Stimulated activated CD8-positive, alpha-beta memory T cell treated with anti-CD3 and anti-CD28 coated beads, Interleukin-7, amount 100 ng/mL, for 1 hour (primary cell): ENCODE measurements around the gene FGF12.

Experiments
- DNase-seq, 2 donors: peaks; one replicate each; pipeline ENCODE4 v3.0.0-alpha.2; 2020; ENCODE audit warnings: low read depth in 2 of 2

FGF12 gene

GRCh38 chr3:192188218-192188835, 539.0 kb downstream of the FGF12 start:
- DNase-seq: no peak

GRCh38 chr3:192187485-192188051, 539.8 kb downstream of the FGF12 start:
- no peak for DNase-seq

DNA sequence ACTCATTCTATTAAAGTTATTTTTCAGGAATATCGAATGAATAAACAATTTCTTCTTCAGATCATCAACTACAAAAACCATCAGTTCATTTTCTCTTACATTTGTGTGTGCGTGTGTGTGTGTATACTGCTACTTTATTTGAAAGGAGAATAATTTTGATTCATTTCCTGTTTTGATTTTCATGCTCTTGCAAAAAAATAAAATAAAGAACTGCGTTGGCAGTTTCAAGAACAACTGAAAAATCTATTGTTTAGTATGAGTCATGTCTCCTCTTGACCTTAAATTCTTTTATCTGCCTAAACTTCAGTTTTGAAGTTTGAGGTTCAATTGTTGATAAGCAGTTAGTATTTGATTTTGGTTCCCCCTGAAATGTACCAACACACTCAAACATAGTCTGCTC, 540.8 kb downstream of the FGF12 start:
- no peak for DNase-seq

GRCh38 chr3:192186045-192186444, 541.3 kb downstream of the FGF12 start:
- DNase-seq: no peak

DNA sequence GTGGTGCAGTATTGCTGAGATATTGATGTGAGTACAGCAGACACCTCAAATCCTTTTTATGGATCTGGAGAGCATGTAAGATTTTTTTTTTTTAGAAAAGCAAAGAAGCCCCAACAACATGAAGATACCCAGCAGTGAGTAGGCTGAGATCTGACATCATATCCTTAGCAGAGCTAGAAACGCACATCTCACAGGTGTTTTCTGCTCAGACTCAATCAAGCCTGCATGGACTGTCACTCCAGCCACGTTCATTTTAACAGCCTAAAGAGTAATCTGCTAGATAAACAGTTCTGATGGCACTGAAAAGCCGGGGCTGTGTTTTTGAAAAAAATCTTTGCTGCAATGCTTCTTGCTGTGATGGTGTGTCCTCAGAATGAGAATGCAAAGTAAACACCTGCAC, 544.2 kb downstream of the FGF12 start:
- DNase-seq: no peak

DNA sequence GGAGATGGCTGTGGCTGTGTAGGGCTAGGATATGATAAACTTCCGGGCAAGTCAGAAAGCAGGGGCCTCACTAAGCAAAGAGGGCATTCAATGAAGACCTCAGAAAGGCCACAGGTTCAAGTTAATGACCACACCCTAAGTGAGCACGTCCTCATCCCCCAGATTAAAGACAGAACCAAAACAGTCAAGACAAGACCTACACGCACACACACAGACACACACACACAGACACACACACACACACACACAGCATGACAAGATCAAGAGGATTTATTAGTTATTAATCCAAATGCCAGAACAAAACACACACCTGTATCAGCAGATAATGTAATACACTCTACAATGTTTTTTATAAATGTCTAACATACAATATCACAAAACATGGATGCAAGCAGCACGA, 546.2 kb downstream of the FGF12 start:
- no peak for DNase-seq

DNA sequence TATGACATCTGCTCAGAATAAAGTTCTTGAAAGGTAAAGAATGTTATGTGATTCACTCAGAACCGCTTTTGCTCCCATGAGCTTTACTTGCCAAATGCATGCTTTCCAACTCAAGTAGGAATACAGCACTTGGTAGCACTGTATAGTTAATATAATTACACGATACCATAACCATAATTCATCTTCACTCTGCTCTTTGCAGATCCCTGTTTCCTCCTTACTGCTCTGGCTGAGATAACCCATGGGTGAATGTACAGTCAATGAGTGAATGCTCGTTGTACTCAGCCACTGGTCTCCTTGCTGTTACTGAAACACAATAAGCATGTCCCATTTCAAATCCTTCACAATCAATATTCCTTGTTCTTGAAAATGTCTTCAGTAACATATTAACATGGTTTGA, 550.0 kb downstream of the FGF12 start:
- no peak for DNase-seq

DNA sequence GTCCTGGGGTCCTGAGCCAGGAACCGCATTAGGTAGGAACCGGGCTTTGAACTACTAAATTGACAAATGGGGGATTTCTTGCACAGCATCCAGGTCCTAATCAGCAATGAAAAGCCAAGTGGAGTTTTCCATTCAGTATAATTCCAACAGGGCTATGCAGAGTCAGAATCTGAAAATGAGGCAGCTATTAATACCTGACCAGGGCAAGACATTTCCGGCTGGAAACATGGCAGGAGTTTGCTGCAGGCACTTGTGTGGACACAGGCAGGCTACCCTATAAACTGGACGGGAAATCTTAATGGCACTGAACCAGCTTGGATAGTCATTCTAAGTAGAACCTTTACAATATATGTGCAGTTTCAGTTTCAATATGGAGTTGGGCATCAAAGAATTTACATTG, 553.1 kb downstream of the FGF12 start:
- DNase-seq: no peak

- no peak for DNase-seq
Measured at GRCh38 chr3:192171213-192171612, 556.1 kb downstream of the FGF12 start.

GRCh38 chr3:192170659-192171058, 556.7 kb downstream of the FGF12 start:
- no peak for DNase-seq

DNA sequence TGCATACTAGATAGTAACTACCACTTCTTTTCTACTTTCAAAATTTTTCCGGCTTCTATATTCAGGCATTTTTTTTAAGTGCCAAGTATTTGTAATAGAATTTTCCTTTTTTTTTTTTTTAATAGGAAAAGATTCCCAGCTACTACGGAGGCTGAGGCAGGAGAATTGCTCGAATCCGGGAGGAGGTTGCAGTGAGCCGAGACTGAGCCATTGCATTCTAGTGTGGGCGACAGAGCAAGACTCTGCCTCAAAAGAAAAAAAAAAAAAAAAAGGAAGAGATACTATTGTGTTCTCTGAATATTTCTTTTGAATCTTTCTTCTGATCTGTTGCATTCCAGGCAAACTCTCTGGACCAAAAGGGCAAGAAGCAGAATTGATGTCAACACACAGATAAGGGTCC, 557.3 kb downstream of the FGF12 start:
- DNase-seq: no peak

DNA sequence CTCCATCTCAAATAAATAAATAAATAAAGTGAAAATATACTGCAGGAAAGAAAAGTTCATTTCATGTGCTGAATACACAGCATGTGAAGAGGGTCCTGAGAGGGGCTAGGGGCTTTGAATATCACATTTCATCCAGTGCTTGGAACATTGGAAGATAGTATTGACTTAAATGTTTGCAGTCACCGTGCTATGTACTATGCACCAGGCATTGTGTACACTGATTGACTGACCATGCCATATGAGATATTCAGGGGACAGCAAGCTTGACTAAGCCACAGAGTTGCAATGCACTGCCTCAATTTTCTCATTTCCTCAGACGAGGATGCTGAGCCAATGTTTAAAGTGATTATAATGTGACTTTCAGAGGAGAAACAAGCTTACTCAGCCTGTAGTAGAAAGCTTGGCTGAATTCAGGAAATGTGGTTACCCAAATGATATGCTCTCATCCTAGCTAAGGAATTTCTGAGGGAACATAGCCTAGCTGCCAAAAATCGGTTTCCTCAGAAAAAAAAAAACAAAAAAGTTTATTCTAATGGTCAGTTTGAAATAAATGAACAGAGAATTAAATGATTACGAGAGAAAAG, 557.9 kb downstream of the FGF12 start:
- no peak for DNase-seq

DNA sequence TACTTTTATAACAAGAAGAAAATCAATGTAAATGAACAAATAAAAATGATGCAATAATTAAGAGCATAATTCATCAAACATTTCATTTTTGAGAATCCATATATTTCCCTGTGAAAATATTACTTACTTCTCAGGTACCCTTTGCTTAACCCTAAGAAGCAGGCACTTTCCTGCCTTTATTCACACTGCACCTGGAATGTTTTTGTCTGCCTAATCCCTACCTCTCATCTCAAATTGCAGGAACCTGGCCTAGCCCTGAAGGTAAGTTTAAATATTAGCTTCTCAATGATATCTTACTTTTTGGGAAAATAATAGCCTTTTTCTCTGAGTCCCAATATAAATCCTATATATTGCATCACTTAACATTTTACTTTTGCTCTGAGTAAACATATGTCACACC, 559.1 kb downstream of the FGF12 start:
- DNase-seq: no peak

DNA sequence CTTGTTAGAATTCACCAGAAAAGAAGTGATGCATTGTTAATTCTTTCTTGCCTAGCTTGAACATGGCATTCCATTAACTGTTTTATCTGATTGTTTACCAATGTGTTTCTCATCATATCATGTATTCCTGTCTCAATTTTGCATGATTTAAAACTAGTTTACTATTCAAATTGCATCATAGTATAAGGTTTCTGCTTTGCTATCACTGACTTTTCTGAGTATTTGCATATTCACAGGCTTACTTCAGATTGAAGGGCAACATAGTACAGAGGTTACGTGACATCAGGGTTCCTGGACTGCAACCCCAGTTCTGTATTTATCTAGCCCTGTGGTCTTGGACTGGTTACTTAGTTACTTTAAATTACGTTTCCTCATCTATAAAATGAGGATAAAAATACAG, 561.8 kb downstream of the FGF12 start:
- DNase-seq: no peak

- DNase-seq: no peak
Measured at GRCh38 chr3:192161661-192162060, 565.7 kb downstream of the FGF12 start.

GRCh38 chr3:192156382-192156781, 571.0 kb downstream of the FGF12 start:
- no peak for DNase-seq

DNA sequence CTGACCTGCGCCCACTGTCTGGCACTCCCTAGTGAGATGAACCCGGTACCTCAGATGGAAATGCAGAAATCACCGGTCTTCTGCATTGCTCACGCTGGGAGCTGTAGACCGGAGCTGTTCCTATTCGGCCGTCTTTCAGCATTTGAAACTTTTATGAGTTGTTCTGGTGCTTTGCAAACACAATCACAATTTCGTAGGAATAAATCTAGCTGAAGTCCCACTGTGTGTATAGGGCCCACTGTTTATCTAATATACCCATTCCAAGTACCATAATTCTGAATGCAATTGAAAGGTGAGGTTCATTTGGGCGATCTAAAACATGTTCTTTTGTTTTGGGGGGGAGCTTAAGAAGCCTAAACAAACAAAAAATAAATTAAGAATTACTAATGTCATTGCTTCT, 572.1 kb downstream of the FGF12 start:
- DNase-seq: no peak

GRCh38 chr3:192133271-192133670, 594.1 kb downstream of the FGF12 start:
- no peak for DNase-seq

DNA sequence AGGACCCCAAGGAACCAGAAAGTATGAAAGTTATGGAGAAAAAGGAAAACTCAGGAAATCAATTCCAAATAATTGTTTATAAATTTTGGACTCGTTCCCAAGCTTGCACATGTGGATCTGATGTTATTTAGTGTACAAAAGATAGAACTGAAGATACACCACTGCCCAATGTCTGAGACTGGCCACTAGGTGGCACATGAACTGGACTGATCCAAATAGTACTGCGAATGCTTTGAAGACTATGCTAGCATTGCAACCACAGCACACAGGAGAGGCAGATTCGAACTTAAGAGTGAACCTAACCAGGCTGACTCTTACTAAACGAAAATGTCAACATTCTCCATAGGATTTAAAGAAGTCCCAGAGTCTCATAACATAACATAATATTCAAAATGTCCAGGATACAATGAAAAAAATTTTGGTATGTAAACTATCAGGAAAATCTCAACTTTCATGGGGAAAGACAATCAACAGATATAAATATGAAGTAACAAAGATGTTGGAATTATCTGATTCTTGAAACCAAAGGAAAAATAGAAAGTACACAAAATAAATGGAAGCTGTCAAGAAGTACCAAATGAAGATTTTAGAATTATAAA, 596.7 kb downstream of the FGF12 start:
- DNase-seq: no peak

DNA sequence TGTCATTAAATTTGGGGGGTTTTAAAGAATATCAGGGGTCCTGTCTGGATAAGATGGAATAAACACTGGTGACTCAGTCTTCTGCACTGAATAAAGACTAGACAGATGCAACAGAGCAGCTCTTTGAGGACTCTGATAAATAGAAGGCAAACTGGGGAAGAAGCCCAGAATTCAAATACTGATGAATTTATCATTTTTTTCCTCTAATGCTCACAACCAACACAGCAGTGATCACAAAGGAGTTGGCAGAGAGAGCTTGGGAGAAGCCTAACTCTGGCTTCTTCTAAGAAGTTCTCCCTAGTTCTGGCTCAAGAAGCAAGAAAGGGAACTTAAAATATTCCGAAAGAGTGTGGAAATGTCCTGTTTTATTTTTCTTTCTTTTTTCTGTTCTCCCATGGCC, 597.8 kb downstream of the FGF12 start:
- no peak for DNase-seq

DNA sequence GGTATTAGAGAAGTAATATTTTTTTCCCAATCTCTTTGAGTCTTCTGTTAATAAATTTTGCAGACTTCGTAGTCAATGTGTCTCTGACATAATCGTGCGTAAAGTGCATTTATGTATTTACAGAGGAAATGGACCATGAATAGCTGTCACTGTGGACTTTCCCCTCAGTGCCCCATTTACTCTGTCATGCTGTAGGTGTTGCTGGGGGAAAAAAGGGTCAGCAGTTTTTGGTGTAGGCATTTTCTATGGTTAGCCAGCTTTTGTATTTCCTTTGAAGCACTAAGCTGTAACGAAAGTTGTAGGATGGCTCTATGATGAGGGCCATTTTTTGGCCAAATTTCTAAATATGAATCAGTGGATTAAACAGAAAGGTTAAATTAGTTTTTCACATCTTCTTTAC, 598.4 kb downstream of the FGF12 start:
- DNase-seq: no peak

- DNase-seq: no peak
Measured at GRCh38 chr3:192128060-192128459, 599.3 kb downstream of the FGF12 start.

GRCh38 chr3:192122832-192123594, 604.3 kb downstream of the FGF12 start:
- no peak for DNase-seq
